RWPE1 (cell line): Measurements from ENCODE around the gene ADAMTS5.

Source experiments
- CTCF ChIA-PET: fragments of 350-600 bp; sonication (Branson Sonifier 250); formaldehyde crosslinking; extraction: SDS; loops from one replicate; lab custom pipeline; 2021; lab: Yijun Ruan, JAX
- POLR2A ChIA-PET: fragments of 400-600 bp; formaldehyde crosslinking; extraction: SDS; loops from one replicate; lab custom pipeline; 2020; ENCODE audit warnings: antibody characterized with exemption; ENCODE audit not compliant: low non-redundant PET; lab: Yijun Ruan, JAX
- DNase-seq: peaks from one replicate; pipeline ENCODE4 v3.0.0; 2012; ENCODE audit warnings: low spot score
- H3K27ac ChIP-seq: fragments of 450-650 bp; 2 replicates; pipeline ENCODE4 v1.5.1; 2017
- TF ChIP-seq, protein P1 (sequence below): fragments of 450-650 bp; conservative IDR thresholded peaks from 2 replicates; pipeline ENCODE4 v1.5.1; 2017; ENCODE audit warnings: low read depth, mild to moderate bottlenecking

ADAMTS5 gene

DNA sequence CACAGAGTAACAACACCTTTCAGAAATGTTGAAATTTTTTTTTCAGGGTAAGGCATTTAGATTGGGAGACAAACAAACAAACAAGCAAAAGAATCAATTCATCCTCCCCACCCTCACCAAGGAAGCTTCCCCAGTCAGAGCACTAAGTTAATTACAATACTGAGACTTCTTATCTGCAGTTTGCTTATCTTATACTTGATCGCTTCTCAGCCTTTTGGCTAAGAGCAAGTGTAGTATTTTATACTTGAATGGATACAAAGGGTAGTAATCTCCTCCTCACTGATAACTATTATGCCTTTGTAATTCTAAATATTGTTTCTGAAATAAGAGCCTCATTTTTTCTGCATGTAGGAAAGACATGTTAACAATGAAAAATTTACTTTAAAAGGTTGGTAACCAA lies 54.4 kb downstream of the ADAMTS5 start:
- no peak for DNase-seq
- CTCF ChIA-PET, result no interaction called here
- POLR2A ChIA-PET, result no interaction called here
- TF ChIP-seq, protein P1, sequence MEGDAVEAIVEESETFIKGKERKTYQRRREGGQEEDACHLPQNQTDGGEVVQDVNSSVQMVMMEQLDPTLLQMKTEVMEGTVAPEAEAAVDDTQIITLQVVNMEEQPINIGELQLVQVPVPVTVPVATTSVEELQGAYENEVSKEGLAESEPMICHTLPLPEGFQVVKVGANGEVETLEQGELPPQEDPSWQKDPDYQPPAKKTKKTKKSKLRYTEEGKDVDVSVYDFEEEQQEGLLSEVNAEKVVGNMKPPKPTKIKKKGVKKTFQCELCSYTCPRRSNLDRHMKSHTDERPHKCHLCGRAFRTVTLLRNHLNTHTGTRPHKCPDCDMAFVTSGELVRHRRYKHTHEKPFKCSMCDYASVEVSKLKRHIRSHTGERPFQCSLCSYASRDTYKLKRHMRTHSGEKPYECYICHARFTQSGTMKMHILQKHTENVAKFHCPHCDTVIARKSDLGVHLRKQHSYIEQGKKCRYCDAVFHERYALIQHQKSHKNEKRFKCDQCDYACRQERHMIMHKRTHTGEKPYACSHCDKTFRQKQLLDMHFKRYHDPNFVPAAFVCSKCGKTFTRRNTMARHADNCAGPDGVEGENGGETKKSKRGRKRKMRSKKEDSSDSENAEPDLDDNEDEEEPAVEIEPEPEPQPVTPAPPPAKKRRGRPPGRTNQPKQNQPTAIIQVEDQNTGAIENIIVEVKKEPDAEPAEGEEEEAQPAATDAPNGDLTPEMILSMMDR, result no peak
- H3K27ac ChIP-seq, result no peak overlapping the region

DNA sequence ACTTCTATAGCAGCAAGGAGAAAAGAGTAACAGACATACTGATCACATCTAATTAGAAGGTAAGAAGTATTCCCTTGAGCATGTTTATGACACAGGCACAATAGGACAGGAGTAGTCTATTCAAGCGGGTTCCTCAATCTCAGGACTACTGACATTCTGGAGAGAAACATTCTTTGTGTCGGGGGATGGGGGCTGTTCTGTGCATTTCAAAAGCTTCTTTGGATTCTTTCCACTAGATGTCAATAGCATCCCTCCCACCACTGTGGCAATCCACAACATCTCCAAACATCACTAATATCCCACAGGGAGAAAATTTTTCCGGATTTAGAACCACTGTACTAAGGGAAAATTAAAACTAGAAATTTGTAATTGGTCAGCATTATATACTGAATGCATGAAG lies 56.9 kb downstream of the ADAMTS5 start:
- TF ChIP-seq, protein P1, result no peak
- H3K27ac ChIP-seq, result no peak overlapping the region
- POLR2A ChIA-PET, result no interaction called here
- DNase-seq, result no peak
- CTCF ChIA-PET, result interaction anchor here (0.6 kb wide), 1 partner anchor 125 kb away, joined by 3 read pairs; no protein-coding TSS in a partner anchor

DNA sequence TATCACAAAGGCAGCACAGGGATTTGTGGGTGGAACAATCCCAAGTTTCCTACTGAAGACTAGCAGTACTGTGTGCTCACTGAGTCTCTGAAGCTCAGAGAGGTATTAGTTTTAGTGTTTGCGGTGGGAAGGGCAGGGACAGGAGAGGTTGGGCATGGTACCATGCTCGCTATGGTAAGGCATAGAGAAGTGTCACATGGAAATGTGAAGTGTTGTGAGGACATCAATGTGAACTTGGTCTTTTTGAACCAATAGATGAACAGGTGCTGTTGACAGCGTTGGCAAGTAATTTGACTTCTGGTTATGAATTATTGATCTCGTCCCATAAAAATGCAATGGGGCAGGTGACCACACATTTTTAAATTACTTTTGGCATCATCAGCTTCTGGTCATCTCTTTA lies 65.9 kb downstream of the ADAMTS5 start:
- POLR2A ChIA-PET, result no interaction called here
- no peak overlapping the region for H3K27ac ChIP-seq
- CTCF ChIA-PET, result interaction anchor here (0.8 kb wide), 1 partner anchor 363 kb away, joined by 3 read pairs; no protein-coding TSS in a partner anchor
- TF ChIP-seq, protein P1, result no peak
- DNase-seq, result no peak

DNA sequence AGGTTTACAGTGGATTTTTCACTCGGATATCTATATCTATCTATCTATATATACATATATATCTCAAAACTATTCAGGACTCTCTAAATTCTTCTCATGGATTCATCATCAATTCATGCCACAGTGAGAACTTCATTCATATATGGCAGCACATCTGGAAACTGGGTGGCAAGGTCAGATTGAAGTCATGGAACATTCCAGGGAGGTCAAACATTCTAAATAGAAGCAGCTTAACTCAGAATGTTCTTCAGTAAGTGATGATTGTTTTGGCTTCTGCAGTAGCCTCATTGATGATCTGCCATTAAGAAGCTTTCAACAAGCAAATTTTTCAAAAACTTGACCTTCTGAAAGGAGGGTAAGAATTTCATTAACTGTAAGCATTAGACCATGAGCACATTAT lies 74.7 kb downstream of the ADAMTS5 start:
- CTCF ChIA-PET, result no interaction called here
- no peak overlapping the region for H3K27ac ChIP-seq
- TF ChIP-seq, protein P1, result no peak
- DNase-seq, result no peak
- POLR2A ChIA-PET, result no interaction called here

DNA sequence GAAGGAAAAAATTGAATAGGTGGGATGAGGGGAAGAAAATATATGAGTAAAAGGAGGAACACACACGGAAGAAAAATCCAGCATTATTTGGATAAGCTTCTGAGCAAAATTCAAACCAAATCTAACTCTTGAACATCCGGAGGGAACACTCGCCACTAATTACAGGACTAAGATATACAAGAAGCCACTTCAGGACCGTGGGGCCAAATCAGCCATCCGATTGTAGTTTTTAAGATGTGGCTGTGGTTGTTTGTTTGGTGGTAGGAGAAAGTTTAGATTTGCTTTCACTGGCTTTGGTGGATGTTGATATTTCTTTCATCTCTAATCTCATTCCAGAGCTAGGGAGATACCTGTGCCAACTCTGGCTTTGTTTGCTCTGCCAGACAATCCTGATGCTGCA lies 78.0 kb downstream of the ADAMTS5 start:
- H3K27ac ChIP-seq, result no peak overlapping the region
- no peak for DNase-seq
- POLR2A ChIA-PET, result no interaction called here
- CTCF ChIA-PET, result no interaction called here
- TF ChIP-seq, protein P1, result no peak

DNA sequence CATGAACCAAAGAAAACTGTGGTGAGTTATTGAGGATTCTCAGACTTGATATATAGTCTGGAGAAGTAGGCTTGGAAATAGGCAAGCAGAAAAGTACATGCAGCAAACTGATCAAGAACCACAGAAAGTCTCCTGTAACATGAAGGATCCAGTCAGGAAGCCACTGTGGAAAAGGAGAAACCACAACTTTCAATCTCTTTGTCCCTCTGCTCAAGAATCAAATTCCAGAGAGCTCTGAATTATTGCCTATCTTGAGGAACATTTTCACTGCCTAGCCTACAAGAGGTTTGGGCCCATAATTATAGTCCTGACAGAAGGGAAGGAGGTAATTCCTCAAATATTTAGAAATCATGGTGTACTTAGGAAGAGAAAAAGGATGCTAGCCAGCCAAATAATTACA lies 78.6 kb downstream of the ADAMTS5 start:
- POLR2A ChIA-PET, result no interaction called here
- DNase-seq, result no peak
- CTCF ChIA-PET, result no interaction called here
- TF ChIP-seq, protein P1, result no peak
- H3K27ac ChIP-seq, result no peak overlapping the region
